HG03442 (cell line): ENCODE measurements around the gene CDC45.

Source experiments
- ATAC-seq: cut with Tn5 transposase; IDR thresholded peaks from one replicate; pipeline ENCODE4 v1.9.1; 2021; ENCODE audit warnings: mild to moderate bottlenecking, moderate library complexity; ENCODE audit not compliant: unreplicated experiment

CDC45 gene

DNA sequence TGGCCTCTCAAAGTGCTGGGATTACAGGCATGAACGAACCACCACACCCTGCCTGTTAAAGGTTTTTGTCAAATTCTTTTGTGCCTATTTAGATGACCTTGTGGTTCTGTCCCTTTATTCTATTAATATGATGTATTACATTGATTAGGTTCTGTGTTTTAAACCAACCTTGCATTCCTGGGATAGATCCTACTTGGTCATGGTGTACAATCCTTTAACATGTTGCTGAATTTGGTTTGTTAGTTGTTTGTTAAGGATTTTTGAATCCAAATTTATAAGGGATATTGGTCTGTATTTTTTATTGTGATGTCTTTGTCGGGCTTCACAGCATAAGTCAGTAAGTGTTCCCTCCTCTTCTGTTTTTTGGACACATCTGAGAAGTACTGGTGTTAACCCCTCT is 73.5 kb downstream of the CDC45 start:
- no peak for ATAC-seq

DNA sequence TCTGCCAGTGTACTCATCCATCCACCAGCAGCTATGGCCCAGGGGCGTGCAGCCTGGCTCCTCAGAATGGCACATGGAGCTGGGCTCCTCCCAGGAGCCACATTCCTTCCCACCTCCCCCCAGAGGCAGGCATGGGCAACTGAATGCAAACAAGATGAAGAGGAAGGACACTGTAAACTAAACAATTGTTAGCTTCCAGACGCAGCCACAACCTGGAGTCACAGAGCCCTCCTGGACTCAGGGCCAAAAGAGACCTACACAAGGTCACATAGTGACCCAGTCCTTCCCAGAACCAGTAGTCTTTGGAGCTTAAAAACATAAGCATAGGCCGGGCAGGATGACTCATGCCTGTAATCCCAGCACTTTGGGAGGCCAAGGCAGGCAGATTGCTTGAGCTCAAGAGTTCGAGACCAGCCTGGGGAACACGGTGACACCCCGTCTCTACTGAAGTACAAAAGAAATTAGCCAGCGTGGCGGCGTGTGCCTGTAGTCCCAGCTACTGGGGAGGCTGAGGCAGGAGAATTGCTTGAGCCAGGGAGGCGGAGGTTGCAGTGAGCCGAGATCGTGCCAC is 75.2 kb downstream of the CDC45 start:
- ATAC-seq, result no peak

- no peak for ATAC-seq
Observed at GRCh38 chr22:19555651-19556050, 75.9 kb downstream of the CDC45 start.

- ATAC-seq, result no peak
Observed at GRCh38 chr22:19556963-19557545, 77.3 kb downstream of the CDC45 start.

DNA sequence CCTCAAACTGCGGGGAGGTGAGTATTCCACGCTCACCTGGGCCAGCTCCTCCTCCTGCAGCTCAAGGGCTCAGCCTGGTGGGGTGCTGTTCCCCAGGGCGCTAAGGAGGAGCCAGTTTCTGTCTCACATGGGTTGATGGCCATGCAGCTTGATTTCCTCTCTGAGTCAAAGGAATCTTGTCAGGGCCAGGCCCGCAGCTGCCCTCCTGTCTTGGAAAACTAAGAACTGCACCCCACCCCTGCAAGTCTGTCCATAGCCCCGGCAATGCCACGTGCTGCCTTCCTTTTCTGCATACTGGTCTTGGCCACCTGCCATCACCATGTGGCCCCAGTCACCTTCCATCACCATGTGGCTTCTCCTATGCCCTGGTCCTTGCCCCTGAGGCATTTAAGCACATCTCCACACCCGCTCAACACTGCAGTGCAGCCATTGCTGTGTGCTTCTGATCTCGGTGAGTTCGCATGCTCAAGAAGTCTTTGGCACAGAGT is 79.6 kb downstream of the CDC45 start:
- ATAC-seq, result no peak

GRCh38 chr22:19559956-19560355 is 80.2 kb downstream of the CDC45 start:
- no peak for ATAC-seq

- ATAC-seq, result no peak
Observed at GRCh38 chr22:19565382-19566278, 85.9 kb downstream of the CDC45 start.

DNA sequence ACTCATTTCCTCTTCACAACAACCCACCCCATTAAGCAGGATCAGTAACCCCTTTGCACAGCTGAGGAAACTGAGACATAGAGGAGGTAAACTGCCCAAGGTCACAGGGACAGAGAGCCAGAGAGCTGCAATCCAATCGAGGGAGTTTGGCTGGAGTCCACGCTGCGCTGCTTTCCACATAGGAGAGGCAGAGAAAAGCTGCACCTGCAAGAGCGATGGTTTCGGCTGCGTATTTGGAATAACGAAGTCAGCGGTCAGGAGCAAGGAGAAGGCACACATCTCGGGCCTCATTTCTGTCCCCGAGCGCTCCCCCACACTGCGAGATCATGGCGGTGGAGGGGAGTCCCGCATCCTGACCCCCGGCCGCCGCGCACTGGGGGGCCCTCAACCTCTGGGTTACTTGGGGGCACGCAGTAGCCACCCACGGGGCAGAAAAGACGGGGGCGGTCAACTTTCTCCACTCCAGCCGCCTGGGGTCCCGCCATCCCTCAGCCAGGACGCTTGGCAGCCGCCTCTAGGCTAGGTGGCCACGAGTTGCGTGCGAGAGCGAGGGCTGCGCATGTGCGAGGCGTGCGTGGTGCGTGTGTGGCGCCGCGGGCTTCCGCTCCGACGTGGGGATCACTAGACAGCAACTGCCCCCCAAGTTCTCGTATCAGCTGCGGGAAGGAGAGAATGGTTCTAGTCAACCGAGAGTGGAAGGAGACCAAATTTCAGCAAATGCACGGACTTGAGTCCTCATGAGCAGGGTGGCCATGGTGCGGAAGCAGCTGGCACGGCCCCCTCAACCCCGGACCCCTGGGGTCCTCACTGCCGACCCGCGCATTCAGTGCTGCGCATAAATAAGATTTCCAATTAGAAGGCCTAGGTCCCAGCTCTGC is 86.8 kb downstream of the CDC45 start:
- no peak for ATAC-seq

DNA sequence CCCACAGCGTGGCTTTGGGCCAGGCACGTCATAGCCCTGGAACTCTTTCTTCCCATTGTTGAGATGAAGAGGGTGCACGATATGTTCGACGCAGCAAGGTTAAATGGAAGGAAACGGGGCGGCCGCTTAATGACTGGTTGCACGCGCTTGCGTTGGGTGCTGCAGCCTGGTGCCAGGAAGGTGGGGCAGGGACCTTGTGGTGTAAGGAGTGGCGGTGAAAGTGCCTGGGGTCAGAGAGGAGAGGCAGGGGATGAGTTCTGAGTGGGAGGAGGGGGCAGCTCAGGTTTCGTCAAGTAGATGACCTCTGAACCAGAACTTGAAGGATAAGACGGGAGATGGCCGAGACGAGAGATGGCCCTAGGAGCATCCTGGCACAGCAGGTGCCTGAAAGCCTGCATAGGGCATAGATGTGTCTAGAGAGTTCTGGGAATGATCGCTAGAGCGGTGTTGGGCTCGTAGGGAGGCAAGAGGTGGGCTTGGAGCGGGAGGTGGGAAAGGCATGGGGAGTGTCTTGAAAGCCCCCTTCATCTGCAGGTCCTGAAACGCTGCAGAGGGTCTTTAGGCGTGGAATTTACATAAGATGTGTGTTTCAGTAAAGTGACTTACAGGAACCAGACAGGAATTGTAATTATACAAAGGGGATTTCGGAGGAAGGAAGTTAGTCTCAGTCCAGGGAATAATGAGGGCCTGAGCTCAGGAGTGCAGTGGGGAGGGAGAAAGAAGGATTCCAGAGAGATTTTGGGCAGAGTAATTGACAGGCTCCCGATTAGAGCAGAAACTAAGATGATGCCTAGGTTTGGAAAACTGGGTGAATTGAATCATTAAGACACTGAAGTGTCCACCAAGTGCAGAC is 87.7 kb downstream of the CDC45 start:
- ATAC-seq, result no peak

DNA sequence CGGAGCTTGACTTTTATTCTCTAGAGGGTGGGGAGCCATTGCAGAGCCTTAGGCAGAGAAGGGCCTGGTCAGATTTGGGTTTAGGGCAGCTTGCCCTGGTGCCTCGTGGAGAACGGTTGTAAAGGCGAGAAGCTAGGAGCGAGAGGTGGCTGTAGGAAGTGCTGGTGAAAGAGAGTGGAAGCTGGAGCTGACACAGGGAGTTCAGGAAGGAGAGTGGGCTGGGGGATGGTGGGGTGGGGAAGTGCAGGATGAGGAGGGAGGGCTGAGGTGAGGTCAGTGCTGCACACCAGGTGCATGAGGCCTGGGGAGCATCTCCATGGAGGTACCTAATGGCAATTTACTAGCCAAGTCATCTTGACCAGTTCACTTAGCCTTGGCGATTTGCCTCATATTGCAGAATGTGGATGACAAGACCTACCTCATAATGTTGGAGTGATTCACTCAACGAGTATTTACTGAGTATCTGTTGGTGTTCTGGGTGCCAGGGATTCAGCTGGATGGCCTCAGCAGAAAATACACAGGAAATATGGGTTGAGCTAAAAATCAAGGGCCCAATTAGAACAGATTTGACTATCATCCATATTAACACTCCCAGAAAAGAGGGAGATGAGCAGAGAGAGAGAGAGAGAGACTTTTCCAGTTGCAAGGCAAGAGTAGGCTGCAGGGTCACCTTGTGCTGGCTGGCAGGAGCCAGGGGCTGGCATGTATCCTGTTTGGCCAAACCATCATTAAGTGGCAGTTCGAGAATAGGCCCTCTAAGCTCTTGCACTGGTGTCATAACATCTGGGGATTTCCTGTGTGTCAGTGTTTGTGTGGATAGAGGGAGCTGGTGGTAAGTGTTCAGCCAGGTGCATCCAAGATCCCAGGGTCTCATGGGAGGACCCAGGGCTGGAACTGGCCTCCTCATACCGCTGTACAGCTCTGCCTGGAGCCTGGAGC is 88.9 kb downstream of the CDC45 start:
- ATAC-seq, result no peak

DNA sequence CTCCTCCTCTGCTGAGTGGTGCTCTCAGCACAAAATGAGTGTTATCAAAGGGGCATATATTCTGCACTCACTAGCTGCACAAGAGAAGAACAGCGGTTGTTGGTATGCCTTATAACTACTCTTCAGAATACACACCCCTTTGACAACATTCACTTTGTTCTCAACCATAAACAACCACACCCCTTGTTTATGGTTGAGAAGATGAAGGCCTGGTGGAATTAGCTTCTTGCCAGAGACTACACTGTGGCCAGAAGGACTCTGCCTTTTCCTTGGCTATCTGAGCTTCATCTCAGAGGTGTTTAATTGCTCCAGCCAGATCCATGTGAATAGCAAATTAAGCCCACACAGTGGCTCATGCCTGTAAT is 89.5 kb downstream of the CDC45 start:
- no peak for ATAC-seq

- no peak for ATAC-seq
Observed at GRCh38 chr22:19569976-19570375, 90.3 kb downstream of the CDC45 start.
